Mucosa of rectum (tissue), 2 donors: ENCODE results near the gene HOXD9.

Experiments
- H3K27ac ChIP-seq, 2 donors: one replicate each; pipeline ENCODE4 v1.7.0; 2013; ENCODE audit warnings: inconsistent platforms in 2 of 2, low read depth in 2 of 2, low read length in 2 of 2
- H3K27me3 ChIP-seq, 2 donors: one replicate each; pipeline ENCODE4 v1.7.0; 2013; ENCODE audit warnings: low read length in 2 of 2; ENCODE audit not compliant: control insufficient read depth in 2 of 2, insufficient read depth in 2 of 2
- H3K36me3 ChIP-seq, 2 donors: one replicate each; pipeline ENCODE4 v1.7.0; 2013; ENCODE audit warnings: low read length in 2 of 2; ENCODE audit not compliant: control insufficient read depth in 2 of 2, insufficient read depth in 2 of 2
- H3K4me1 ChIP-seq, 2 donors: one replicate each; pipeline ENCODE4 v1.7.0; 2013; ENCODE audit warnings: low read length in 2 of 2, mild to moderate bottlenecking in 1 of 2; ENCODE audit not compliant: control insufficient read depth in 2 of 2, insufficient read depth in 2 of 2
- H3K4me3 ChIP-seq, 2 donors: one replicate each; pipeline ENCODE4 v1.7.0; 2013; ENCODE audit warnings: low read length in 2 of 2
- H3K9ac ChIP-seq, 2 donors: one replicate each; pipeline ENCODE4 v1.7.0; 2013; ENCODE audit warnings: low read length in 2 of 2, low read depth in 1 of 2, mild to moderate bottlenecking in 1 of 2
- H3K9me3 ChIP-seq, 2 donors: one replicate each; pipeline ENCODE4 v1.7.0; 2013; ENCODE audit warnings: low read length in 2 of 2; ENCODE audit not compliant: control insufficient read depth in 2 of 2
- donor health status: healthy.
- donor health status: Normal muscosa, but diverticular disease.

The HOXD9 gene

DNA sequence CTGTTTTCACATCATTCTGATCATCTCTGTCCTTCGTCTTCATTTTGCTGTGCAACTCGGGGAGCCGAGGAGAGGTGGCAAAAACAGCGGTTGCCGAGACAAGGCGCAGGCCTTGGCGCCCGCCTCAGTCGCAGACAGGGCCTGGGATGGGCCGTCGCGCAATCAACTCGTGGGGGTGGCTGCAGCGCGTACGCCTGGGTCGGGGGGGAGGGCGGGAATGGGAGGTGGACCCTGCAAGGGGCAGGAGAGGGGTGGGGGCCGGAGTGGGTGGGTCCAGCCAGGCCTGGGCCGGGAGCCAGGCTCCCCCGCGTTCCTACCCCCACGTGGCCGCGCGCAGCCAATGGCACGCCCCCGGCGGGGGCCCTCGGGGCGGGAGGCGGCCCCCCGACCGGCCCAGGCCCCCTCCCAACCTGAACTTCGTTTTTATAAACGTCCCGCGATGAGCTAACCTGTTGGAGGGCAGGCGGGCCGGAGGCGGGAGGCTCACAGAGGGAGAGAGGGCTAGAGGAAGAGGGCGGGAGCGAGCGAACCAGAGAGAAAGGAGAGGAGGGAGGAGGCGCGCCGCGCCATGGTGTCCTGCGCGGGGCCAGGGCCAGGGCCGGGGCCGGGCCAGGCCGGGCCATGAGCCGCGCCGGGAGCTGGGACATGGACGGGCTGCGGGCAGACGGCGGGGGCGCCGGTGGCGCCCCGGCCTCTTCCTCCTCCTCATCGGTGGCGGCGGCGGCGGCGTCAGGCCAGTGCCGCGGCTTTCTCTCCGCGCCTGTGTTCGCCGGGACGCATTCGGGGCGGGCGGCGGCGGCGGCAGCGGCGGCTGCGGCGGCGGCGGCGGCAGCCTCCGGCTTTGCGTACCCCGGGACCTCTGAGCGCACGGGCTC, 30.0 kb upstream of the HOXD9 start, which contains the start of gene HOXD13:
TSS of gene HOXD13 (plus strand) at position 452 of the 875 bp plus-strand sequence. CDS start at position 622, 170 bp downstream.
- H3K9ac ChIP-seq, result peak within 1 kb of the TSS in 1 of 2 donors; percentile 16
- peaks cover 14 to 24% of the 10 kb centered on the region in 2 donors for H3K4me1 ChIP-seq
- H3K9me3 ChIP-seq, result no peaks in the 10 kb centered on the region
- peak within 1 kb of the TSS; percentile 34 to 53 for H3K4me3 ChIP-seq
- H3K27me3 ChIP-seq, result peaks cover 78 to 87% of the 10 kb centered on the region in 2 donors
- H3K27ac ChIP-seq, result no peak within 1 kb of the TSS
- H3K36me3 ChIP-seq, result no peaks in the 10 kb centered on the region

DNA sequence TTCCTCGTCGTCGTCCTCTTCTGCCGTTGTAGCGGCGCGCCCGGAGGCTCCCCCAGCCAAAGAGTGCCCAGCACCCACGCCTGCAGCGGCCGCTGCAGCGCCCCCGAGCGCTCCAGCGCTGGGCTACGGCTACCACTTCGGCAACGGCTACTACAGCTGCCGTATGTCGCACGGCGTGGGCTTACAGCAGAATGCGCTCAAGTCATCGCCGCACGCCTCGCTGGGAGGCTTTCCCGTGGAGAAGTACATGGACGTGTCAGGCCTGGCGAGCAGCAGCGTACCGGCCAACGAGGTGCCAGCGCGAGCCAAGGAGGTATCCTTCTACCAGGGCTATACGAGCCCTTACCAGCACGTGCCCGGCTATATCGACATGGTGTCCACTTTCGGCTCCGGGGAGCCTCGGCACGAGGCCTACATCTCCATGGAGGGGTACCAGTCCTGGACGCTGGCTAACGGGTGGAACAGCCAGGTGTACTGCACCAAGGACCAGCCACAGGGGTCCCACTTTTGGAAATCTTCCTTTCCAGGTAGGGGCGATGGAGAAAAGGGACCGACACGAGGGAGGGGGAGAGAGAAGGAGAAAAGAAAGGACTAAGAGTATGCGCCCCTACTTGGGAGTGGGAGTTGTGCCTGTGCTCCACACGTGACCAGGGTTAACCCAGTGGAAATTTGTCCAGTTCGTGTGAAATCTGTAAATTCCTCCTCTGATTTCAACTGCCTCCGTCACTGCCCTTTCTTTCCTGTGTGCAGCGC, 29.2 kb upstream of the HOXD9 start:
- H3K4me3 ChIP-seq, result peak overlapping the region; percentile 25 to 53
- H3K9ac ChIP-seq, result no peak overlapping the region
- H3K27ac ChIP-seq, result no peak overlapping the region
- no peaks in the 10 kb centered on the region for H3K9me3 ChIP-seq
- H3K4me1 ChIP-seq, result peaks cover 8 to 23% of the 10 kb centered on the region in 2 donors
- H3K27me3 ChIP-seq, result peaks cover 77 to 85% of the 10 kb centered on the region in 2 donors
- H3K36me3 ChIP-seq, result no peaks in the 10 kb centered on the region

DNA sequence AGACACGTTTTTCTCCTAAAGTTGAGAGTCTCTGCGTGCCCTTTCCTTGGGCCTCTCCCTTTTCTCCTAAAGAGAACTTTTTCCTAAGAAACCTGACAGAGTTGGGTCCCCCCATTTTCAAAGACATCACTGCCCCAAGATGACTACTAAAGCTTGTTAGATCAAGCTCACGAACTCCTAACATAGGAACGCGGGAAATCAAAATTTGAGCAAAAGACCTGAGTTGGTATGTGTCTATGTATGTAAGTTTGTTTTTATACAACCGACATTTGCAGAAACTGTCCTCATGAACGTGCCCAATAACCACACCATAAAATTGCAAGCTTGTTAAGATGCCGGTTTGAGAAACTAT, 28.6 kb upstream of the HOXD9 start:
- Histone ChIP-seq H3K27ac (no peak overlapping the region), H3K9ac (no peak overlapping the region), H3K36me3 (no peaks in the 10 kb centered on the region), H3K4me1 (peaks cover 6 to 21% of the 10 kb centered on the region in 2 donors), H3K27me3 (peaks cover 77 to 84% of the 10 kb centered on the region in 2 donors), H3K4me3 (peak overlapping the region in 1 of 2 donors; percentile 53), H3K9me3 (no peaks in the 10 kb centered on the region)

DNA sequence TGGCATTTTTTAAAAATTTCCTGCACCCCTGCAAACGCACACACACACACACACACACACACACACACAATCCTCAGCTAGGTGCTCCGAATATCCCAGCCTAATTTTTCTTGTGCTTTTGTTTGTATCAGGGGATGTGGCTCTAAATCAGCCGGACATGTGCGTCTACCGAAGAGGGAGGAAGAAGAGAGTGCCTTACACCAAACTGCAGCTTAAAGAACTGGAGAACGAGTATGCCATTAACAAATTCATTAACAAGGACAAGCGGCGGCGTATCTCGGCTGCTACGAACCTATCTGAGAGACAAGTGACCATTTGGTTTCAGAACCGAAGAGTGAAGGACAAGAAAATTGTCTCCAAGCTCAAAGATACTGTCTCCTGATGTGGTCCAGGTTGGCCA, 28.2 kb upstream of the HOXD9 start:
- peaks cover 80 to 84% of the 10 kb centered on the region in 2 donors for H3K27me3 ChIP-seq
- peaks cover 6 to 21% of the 10 kb centered on the region in 2 donors for H3K4me1 ChIP-seq

DNA sequence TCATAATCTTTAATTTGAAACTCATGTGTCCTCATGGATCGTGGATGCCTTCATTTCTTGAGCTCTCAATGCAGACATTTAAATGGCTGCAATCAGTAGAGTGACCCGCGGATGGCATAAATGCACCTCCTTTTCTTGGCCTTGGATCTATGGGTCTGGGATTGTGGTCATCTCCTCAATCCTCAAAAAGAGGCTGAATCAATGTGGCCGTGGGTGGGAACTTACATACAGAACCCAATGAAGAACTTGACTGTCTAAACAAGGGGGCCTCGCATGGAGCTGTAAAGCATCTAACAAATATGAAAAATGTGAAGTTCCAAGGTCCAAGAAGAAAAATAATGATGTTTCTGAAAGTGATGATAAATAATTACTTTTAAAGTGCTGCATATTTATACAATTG, 27.1 kb upstream of the HOXD9 start:
- Histone ChIP-seq H3K27ac (no peak overlapping the region), H3K4me1 (peaks cover 6 to 21% of the 10 kb centered on the region in 2 donors), H3K36me3 (no peaks in the 10 kb centered on the region), H3K27me3 (peaks cover 80 to 84% of the 10 kb centered on the region in 2 donors), H3K9me3 (no peaks in the 10 kb centered on the region), H3K9ac (no peak overlapping the region), H3K4me3 (no peak overlapping the region)

More for the DNA sequence above, 28.2 kb upstream of the HOXD9 start:
- Histone ChIP-seq H3K9ac (no peak overlapping the region), H3K36me3 (no peaks in the 10 kb centered on the region), H3K27ac (no peak overlapping the region), H3K4me3 (no peak overlapping the region), H3K9me3 (no peaks in the 10 kb centered on the region)

DNA sequence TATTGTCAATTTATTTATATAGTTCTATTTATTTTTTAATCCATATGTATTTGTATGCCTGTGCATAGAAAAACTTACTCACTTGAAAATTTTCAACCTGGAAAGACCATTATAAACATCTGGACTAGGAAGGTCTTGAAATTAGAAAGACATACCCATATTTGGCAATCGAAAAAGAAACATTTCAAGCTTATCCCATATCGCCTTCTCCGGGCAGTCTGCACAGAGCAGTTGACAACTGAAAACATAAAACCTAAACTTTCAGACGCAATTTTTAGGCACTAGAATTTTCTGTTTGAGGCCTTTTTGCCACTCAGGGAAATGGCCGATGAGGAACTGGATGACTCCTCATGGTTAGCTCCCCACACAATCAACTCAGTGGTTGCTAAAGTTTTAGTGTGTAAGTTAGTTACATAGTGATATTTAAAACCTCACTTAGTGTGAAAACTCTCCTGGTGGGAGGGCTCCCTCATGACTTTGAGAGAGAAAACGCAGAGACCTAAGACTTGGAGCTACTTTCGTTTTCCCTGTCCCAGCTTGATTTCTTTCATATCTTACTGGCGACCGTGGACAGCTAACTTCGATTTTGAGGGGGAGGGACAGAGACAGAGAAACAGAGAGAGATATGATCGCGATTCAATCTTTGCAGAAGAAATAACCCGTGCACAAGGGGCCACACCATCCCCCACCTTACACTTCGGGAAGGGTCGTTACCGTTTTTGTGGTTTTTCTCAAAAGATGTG, 26.1 kb upstream of the HOXD9 start:
- Histone ChIP-seq H3K9ac (peak overlapping the region in 1 of 2 donors; percentile 31), H3K36me3 (no peaks in the 10 kb centered on the region), H3K27ac (peak overlapping the region in 1 of 2 donors; percentile 4), H3K27me3 (peaks cover 81% of the 10 kb centered on the region in 2 donors), H3K9me3 (no peaks in the 10 kb centered on the region), H3K4me3 (peak overlapping the region; percentile 62 to 71), H3K4me1 (peaks cover 6 to 21% of the 10 kb centered on the region in 2 donors)

DNA sequence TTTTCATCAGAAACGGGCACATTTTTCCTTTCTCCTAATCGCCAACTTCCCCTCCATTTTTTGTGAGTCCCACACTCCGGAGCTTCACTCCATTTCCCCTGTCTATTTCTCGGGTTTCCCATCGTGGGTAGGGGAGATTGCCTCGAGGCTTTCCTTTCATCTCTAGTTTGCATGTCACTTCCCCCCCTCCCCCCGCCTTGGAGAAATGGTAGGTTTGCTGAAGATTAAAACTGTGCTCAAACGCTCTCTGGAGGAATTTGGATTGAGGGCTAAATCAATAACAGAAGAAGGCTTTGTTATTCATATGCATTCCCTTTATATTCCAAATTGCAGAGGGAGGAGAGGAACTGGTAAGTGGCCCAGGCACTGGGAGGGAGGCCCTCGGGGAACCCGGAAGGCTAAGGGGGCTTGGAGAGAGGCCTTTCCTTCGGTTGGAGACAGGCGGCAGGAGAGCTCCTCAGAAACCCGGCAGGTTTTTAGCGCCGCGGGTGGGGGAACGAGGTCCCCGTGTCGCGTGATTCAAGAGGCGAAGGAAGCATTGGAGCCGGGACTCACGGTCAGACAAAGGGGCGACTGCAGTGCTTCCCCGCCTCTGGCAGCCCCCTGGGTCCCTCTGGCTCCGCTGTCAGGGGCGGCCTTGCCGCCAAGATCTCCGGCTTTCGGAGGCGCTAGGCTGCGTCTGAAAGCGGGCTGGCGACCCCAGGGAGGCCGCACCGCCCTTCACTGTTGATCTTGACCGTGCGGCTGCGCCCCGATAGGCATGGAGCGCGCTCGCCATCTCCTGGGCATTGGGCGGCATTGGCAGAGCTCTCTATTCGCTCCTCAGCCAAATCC, 25.3 kb upstream of the HOXD9 start:
- Histone ChIP-seq H3K9ac (peak overlapping the region; percentile 14 to 58), H3K27ac (peak overlapping the region in 1 of 2 donors; percentile 4), H3K36me3 (no peaks in the 10 kb centered on the region), H3K27me3 (peaks cover 74 to 81% of the 10 kb centered on the region in 2 donors), H3K4me1 (peaks cover 6 to 21% of the 10 kb centered on the region in 2 donors), H3K9me3 (no peaks in the 10 kb centered on the region), H3K4me3 (peak overlapping the region; percentile 62 to 71)

DNA sequence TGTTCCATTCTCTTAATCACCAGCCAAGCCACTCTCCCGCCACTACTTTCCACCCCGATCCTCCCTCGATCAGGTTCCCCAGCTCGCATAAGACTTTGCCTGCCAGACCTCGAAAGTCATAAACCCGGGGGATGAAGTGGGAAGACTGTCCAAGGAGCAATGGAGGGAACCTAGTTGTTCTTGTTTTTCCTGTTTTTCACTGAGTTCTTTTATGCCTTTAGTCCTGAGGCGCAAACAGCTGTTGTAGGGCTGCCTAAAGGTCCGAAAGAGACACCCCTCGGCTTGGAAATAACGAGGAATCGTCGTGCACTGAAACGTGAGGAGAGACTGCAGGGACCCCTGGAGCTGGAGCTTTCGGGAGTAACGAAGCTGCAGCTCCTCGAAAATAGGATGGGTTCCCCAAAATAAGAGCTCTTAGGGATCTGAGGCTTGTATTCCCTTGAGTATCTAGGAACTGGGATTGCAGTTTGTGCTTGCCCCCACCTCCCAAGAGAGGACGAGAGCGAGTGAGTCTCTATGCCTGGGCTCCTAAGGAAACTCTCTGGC, 24.6 kb upstream of the HOXD9 start:
- H3K9me3 ChIP-seq, result no peaks in the 10 kb centered on the region
- no peaks in the 10 kb centered on the region for H3K36me3 ChIP-seq
- no peak overlapping the region for H3K9ac ChIP-seq
- peak overlapping the region; percentile 62 to 71 for H3K4me3 ChIP-seq
- no peak overlapping the region for H3K27ac ChIP-seq
- peaks cover 6 to 21% of the 10 kb centered on the region in 2 donors for H3K4me1 ChIP-seq
- H3K27me3 ChIP-seq, result peaks cover 79 to 87% of the 10 kb centered on the region in 2 donors
